NCI-H1417 (cell line): ENCODE measurements around the gene GP9.
"Not testable (repeated sequence)": the region's sequence is repeated elsewhere in the genome, so short reads cannot be mapped to it uniquely, and the experiment has no call there.

Experiments used
- DNase-seq, 3 experiments: peaks; one replicate each; lab custom pipeline; 2025; lab: John Stamatoyannopoulos, UW

The GP9 gene

GRCh38 chr3:129050556-129051295 lies 9.9 kb upstream of the GP9 start:
- no peak for DNase-seq

GRCh38 chr3:129051871-129052340 lies 8.7 kb upstream of the GP9 start:
- peak in 1 of 3 experiments; percentile 18 for DNase-seq

DNA sequence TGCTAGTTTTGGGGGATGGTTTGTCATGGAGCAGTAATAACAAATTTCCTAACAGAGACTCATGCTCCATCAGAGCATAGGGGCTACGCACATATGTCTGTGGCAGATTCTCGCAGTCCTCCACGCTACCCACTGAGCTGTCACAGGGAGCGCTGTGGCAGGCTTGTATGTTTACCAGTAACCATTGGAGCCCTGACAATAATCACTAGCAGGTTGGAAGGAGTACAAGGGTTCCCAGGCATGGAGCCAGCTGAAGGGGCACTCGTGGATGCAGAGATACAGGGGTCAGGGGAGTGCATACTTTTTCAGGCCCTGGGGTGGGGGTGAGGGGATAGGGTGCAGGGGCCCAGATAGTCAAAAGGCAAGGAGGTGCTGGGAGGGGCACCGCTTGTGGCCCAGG lies 7.9 kb upstream of the GP9 start:
- DNase-seq: peak in 1 of 3 experiments; percentile 28

DNA sequence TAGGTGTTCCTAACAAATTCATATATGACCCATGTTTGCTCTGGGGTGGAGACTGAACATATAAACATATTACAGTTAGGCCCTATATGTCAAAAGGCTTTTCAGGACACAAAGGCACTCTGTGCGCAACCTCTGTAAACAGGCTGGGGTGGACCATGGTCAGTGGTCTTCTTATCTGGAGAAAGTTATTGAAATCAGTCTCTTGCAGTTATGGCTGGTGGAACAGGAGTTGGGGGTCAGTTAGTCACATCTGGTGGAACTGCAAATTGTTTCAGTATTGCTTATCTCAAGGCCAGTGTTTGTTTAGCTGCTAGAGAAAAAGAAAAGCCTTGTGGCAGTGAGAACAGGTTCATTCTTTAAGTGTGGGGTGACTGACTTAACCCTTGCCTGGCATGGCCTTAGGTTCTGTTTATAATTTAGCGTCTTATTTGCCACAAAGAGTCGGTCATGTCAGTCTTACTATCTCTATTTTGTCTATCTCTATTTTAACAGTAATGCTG lies 5.9 kb upstream of the GP9 start:
- no peak for DNase-seq

DNA sequence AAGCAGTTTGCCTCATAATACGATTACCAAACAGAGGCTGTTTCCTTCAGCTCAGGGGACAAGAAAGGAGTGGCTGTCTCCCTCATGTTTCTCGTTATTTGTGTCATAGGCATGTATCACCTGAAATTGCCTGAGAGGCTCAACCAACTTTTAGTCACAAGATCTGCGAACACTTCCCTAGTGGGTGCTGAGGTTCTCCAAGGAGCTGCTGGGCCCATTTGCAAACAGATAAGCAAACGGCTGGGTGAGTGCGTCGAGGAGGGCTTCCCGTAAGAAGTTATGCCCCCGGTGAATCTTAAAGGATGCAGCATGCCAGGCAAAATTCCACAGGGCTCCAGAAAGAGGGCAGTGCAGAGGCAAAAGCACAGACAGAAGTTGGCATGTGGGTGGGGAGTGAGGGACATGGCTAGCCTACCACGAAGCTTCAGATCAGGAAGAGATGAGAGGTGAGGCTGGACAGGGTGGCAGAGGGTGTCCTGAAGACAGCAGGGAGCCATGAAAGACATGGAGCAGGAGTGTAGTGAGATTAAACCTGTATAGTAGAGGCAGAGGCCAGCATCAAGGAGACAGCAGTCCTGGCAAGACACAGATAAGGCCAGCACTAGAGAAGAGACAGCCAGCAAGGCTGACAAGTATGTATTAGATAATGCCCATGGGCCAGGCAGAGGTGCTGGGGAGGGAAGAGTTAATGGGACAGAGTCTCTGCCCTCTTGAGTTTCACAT lies 4.0 kb upstream of the GP9 start:
- no peak for DNase-seq

- no peak for DNase-seq
These were observed 3.3 kb upstream of the GP9 start for GRCh38 chr3:129057249-129057648.

DNA sequence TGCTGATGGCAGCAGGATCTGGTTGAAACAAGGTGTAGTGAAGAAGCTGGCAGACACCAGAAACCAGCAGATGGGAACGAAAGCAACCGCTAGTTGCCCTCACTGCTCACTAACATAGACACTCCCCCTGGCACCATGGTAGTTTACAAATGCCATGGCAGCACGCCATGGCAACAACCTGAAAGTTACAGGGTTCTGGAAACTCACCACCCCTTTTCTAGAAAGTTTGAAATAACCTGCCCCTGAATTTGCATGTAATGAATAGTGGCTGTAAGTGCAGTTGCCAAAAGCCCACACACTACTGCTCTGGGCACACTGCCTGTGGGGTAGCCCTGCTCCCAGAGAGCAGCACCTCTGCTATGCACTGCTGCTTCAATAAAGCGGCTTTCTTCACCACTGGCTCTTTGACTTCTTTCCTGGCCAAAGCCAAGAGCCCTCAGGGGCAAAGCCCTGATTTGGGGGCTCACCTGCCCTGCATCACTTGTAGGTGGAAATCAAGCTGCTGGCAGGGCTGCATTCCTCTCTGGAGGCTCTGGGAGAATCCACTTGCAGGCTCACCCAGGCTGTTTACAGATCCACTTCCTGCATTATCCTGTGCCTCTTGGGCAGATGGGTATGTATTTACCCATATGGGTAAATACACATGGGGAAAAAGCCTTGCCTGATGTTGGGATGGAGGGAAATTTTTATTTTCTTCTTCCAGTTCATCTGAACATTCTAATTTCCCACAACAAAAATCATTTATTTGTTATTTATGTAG lies 2.0 kb upstream of the GP9 start:
- DNase-seq: peak in 1 of 3 experiments; percentile 55

GRCh38 chr3:129059311-129059958 lies 1.1 kb upstream of the GP9 start:
- no peak for DNase-seq

DNA sequence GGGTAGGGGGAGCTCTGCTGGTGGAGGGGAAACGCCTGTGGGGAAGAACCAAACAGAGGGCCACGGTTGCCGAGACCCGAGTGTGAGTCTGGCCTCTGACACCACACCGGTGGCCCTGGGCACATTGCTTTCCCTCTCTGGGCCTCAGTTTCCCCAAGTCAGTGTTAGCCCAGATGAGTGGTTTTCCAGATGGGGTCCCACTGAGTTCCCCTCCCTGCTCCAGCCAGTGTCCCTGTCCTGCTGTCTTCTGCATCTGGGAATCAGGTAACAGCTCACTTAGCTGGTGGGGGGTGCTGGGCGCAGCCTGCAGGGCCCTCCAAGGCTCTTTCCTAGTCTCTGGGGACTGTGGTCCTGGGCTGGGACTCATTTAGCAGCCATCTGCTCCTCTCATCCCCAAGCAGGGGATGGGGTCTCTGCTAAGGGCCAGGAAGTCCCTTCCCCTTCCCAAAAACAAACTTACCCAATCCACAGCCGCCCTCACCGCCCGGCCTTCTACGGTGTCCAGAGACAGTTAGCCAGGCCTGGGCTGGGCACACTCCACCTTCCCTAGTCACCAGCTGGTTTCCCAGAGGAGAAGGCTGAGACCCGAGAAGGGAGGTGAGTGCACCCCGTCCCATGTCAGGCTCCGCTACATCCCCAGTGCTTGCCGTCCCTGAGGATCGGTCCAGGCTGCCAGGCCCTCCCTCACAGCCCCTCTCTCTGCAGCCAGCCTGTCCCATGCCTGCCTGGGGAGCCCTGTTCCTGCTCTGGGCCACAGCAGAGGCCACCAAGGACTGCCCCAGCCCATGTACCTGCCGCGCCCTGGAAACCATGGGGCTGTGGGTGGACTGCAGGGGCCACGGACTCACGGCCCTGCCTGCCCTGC lies 676 bp downstream of the GP9 start:
- DNase-seq: no peak

GRCh38 chr3:129061888-129062834 lies 1.6 kb downstream of the GP9 start:
- DNase-seq: no peak

DNA sequence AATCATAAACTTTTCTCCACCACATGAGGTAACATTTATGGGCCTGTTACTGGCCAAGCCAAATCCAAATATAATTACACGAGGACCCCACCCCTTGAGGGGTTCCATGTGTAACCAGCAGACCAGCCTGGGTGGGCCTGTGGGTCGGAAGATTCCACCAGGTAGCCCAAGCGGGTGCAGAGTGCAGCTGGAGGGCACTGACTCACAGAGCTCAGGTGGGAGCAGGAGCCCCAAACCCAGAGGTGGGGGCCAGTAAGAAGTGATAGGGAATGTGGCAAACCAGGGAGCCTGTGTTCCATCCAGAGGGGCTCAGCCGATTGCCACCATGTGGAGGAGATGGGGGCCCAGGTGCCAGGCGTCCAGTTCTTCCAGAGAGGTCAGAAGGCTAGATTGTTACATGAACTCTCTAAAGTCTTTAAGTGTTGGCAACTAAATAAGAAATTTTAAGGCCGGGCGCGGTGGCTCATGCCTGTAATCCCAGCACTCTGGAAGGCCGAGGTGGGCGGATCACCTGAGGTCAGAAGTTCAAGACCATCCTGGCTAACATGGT lies 2.6 kb downstream of the GP9 start:
- no peak for DNase-seq

DNA sequence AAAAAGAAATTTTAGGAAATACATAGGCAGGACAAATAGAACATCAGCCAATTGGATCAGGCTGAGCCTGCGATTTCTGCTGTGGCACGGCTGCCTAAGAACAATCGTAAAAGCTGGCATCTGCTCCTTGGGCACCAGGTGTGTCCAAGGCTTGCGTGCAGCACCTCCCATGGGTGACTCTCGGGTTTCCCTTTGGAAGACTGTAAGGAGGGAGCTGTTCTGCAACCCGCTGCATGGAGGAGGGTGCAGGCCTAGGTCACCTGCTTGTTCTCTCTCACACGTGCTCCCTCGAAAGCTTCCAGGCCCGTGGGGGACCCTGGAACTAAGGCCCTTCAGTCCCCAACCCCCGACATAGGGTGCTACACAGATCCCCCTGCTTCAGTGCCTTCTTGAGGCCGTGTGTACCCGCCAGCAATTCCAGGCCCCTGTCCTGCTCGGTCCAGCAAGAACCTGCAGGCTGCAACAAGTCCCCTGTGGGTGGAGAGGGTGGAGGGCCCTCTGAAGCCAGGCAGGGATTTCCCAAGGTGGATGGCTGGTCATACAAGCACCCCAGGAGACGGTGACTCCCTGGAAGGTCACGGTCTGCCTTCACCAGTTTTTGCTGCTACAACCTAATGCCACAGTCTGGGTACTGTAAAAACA lies 3.4 kb downstream of the GP9 start:
- DNase-seq: peak in 1 of 3 experiments; percentile 5

- DNase-seq: no peak
These were observed 4.6 kb downstream of the GP9 start for GRCh38 chr3:129065016-129065719.

- no peak for DNase-seq
These were observed 5.1 kb downstream of the GP9 start for GRCh38 chr3:129065720-129066073.

GRCh38 chr3:129067719-129068118 lies 7.1 kb downstream of the GP9 start:
- DNase-seq: peak in 1 of 3 experiments; percentile 54

GRCh38 chr3:129068291-129068886 lies 7.8 kb downstream of the GP9 start:
- peak in 2 of 3 experiments; percentile 54 to 58 for DNase-seq

DNA sequence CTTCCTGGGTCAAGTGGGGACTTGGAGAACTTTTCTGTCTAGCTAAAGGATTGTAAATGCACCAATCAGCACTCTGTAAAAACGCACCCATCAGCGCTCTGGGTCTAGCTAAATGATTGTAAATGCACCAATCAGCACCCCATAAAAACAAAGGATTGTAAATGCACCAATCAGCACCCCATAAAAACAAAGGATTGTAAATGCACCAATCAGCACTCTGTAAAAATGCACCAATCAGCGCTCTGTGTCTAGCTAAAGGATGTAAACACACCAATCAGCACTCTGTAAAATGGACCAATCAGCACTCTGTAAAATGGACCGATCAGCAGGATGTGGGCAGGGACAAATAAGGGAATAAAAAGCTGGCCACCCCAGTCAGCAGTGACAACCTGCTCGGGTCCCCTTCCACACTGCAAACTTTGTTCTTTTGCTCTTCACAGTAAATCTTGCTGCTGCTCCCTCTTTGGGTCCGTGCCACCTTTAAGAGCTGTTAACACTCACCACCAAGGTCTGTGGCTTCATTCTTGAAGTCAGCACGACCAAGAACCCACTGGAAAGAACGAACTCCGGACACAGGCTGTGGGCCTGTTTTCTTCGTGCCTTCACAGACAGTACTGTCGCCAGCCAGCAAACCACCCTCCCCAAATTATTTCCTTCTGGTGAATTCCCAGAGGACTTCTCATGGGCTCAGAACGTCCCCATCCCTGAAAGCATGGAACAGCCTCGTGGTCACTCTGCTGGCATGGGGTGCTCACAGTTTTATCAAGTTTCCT lies 8.9 kb downstream of the GP9 start:
- DNase-seq: not testable (repeated sequence)
